ENCODE results near the gene CHD9NB. TPM values are rescaled to one million over a fixed set of nuclear protein-coding genes. Genes with fewer than 3 reads are reported as not detected.
"Not testable (repeated sequence)": the region's sequence is repeated elsewhere in the genome, so short reads cannot be mapped to it uniquely, and the experiment has no call there.

CHD9NB gene
- total RNA-seq, 1 donor from 2014 or later = 0.61 TPM

DNA sequence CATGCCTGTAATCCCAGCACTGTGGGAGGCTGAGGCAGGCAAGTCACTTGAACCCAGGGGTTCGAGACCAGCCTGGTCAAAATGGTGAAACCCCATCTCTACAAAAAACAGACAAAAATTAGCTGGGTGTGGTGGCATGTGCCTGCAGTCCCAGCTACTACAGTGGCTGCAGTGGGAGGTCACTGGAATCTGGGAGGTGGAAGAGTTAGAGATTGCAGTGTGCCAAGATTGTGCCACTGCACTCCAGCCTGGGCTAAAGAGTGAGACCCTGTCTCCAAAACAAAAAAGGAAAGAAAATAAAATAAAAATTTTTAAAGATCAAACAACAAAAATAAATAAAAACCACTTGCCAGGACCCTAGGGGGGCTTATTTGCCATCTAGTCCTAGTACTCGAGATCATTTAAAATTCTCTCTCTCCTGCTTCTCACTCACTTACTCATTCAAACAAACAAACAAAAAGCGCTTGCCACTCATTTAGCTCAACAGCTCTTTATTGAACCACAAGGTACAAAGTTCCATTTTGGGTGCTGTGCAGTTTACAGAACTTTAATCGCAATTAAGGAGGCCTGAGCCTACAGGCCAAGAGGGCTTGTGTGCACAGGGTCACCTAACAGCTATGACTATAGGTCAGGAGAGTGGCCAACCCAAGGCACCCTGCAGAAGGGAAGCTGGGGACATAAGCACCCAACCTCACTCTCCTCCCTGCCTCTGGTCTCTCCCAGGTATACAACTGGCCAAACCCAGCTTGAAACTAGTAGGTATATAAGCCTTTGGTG lies 4.4 kb downstream of the CHD9NB start:
- Mint-ChIP-seq H3K9me3 (peaks cover 7% of the 10 kb centered on the region), H3K27ac (ENCODE audit: unreplicated experiment) (no peak overlapping the region), H3K27me3 (ENCODE audit: low read depth) (peaks cover 11% of the 10 kb centered on the region), H3K36me3 (ENCODE audit: low read depth) (no peaks in the 10 kb centered on the region), H3K4me1 (peaks cover 17% of the 10 kb centered on the region), H3K4me3 (no peak overlapping the region)
- no peak for TF ChIP-seq CTCF (conservative IDR thresholded peaks at IDR 0.05)
- no peak for DNase-seq (ENCODE audit: low read depth, low spot score)

GRCh38 chr16:53047515-53047914 lies 5.2 kb downstream of the CHD9NB start:
- not testable (repeated sequence) for DNase-seq (ENCODE audit: low read depth, low spot score); H3K36me3 Mint-ChIP-seq (ENCODE audit: low read depth); H3K27ac Mint-ChIP-seq (ENCODE audit: unreplicated experiment); H3K4me3 Mint-ChIP-seq; H3K9me3 Mint-ChIP-seq
- Mint-ChIP-seq H3K4me1 (peaks cover 25% of the 10 kb centered on the region), H3K27me3 (ENCODE audit: low read depth) (peaks cover 19% of the 10 kb centered on the region)

DNA sequence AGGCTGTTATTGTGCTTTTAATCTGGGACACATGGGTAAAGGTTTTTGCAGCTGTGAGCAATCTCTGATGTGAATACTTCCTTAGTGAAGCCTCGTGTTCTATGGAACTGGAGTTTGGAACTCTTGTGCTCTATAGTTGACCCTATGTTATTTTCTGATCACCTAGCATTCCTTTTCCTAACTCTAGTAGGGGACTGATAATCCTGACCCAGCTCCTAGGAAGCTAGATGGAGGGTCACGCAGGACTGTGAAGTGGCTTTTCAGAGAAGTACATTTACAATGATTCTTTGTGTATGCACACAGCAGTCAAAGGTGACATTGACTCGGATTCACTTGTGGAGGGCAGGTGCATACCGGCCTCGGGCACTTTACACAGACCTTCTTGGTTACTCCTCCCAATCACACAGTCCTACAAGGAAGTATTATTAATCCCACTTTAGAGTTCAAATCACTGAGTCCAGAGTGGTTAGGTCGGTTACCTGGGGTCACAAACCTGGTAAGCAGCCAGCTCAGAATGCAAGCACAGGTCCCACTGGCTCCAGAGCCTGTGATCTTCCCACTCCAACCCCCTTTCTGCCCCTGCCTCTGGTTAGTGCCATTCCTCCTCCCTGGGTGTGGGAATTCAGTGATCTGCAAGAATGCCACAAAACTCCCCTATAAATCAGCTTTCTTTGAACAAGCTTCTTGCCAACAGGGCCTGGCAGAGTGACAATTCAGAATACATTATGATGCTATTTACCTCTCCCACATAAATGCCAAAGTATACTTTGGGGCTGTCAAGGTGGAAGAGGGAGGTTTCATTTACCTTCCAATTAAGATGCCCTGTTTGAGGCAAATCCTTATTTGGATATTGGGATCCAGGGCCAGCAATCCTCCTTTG lies 7.1 kb downstream of the CHD9NB start:
- Mint-ChIP-seq H3K4me1 (peaks cover 41% of the 10 kb centered on the region), H3K27me3 (ENCODE audit: low read depth) (peaks cover 29% of the 10 kb centered on the region), H3K9me3 (peaks cover 8% of the 10 kb centered on the region), H3K4me3 (no peak overlapping the region), H3K36me3 (ENCODE audit: low read depth) (no peaks in the 10 kb centered on the region), H3K27ac (ENCODE audit: unreplicated experiment) (no peak overlapping the region)
- TF ChIP-seq CTCF (conservative IDR thresholded peaks at IDR 0.05) = no peak
- no peak for DNase-seq (ENCODE audit: low read depth, low spot score)

- Mint-ChIP-seq H3K4me3 (peak overlapping the region; percentile 75), H3K4me1 (peaks cover 43% of the 10 kb centered on the region)
Observed at GRCh38 chr16:53043986-53044601, 8.6 kb downstream of the CHD9NB start.

DNA sequence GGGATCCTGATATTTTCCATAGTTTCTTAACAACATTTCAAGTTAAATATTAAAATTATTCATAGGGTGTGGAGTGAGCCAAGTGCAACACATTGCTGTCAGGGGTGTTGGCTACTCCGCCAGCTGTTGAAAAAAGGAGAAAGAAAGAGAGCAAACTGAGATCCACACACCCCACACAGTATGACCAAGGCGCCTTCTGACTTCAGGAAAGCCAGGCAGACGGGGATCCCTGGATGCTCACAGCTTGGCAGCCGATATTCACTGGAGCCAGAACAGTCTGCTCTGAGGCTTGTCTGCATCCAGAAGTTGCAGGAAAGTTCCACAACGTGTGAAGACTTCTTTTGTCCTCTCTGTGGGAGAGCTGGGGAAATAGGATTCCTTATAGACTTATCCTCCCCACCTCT lies 9.3 kb downstream of the CHD9NB start:
- Mint-ChIP-seq H3K36me3 (ENCODE audit: low read depth) (no peaks in the 10 kb centered on the region), H3K4me3 (peak overlapping the region; percentile 1), H3K27me3 (ENCODE audit: low read depth) (peaks cover 30% of the 10 kb centered on the region), H3K9me3 (peaks cover 11% of the 10 kb centered on the region), H3K27ac (ENCODE audit: unreplicated experiment) (no peak overlapping the region), H3K4me1 (peaks cover 43% of the 10 kb centered on the region)
- no peak for TF ChIP-seq CTCF (conservative IDR thresholded peaks at IDR 0.05)
- no peak for DNase-seq (ENCODE audit: low read depth, low spot score)

More at GRCh38 chr16:53043986-53044601, 8.6 kb downstream of the CHD9NB start:
- TF ChIP-seq CTCF (conservative IDR thresholded peaks at IDR 0.05) = no peak
- no peaks in the 10 kb centered on the region for H3K36me3 Mint-ChIP-seq (ENCODE audit: low read depth)
- H3K27ac Mint-ChIP-seq (ENCODE audit: unreplicated experiment) = peak overlapping the region; percentile 68
- peaks cover 30% of the 10 kb centered on the region for H3K27me3 Mint-ChIP-seq (ENCODE audit: low read depth)
- no peak for DNase-seq (ENCODE audit: low read depth, low spot score)
- H3K9me3 Mint-ChIP-seq = peaks cover 11% of the 10 kb centered on the region
